Lung (tissue), 12 donors: ENCODE measurements around the gene MLN. TPM values are rescaled to one million over a fixed set of nuclear protein-coding genes. Genes with fewer than 3 reads are reported as not detected.

Source experiments
- ATAC-seq: fragments of 200-7000 bp; cut with Tn5 transposase; one replicate; pipeline ENCODE4 v1.9.1; 2020; ENCODE audit warnings: moderate number of reproducible peaks; ENCODE audit not compliant: insufficient read depth, low FRiP score
- DNase-seq, 3 donors: peaks; one replicate each; pipeline ENCODE4 v3.0.0-alpha.2; 2013 to 2017
- H3K27ac ChIP-seq, 2 donors: one replicate each; pipeline ENCODE4 v1.5.1; 2013; ENCODE audit warnings: mild to moderate bottlenecking in 2 of 2, moderate library complexity in 2 of 2, control low read depth in 1 of 2, inconsistent platforms in 1 of 2, low read depth in 1 of 2, low read length in 1 of 2
- H3K27me3 ChIP-seq, 3 donors: one replicate each; pipeline ENCODE4 v1.5.1; 2013; ENCODE audit warnings: low read length in 2 of 3; ENCODE audit not compliant: control insufficient read depth in 3 of 3, insufficient read depth in 3 of 3
- H3K36me3 ChIP-seq, 4 donors: one replicate each; pipeline ENCODE4 v1.5.1; 2013; ENCODE audit warnings: low read length in 4 of 4, mild to moderate bottlenecking in 1 of 4, moderate library complexity in 1 of 4; ENCODE audit not compliant: control insufficient read depth in 4 of 4, insufficient read depth in 4 of 4
- H3K4me1 ChIP-seq, 5 donors: one replicate each; pipeline ENCODE4 v1.5.1; 2013; ENCODE audit warnings: low read length in 5 of 5, mild to moderate bottlenecking in 2 of 5, moderate library complexity in 1 of 5; ENCODE audit not compliant: control insufficient read depth in 5 of 5, insufficient read depth in 5 of 5
- H3K4me3 ChIP-seq: one replicate; pipeline ENCODE4 v1.5.1; 2013; ENCODE audit warnings: mild to moderate bottlenecking, control low read depth, moderate library complexity
- H3K9ac ChIP-seq, 2 donors: one replicate each; pipeline ENCODE4 v1.5.1; 2013; ENCODE audit warnings: low read length in 2 of 2, control low read depth in 1 of 2; ENCODE audit not compliant: insufficient read depth in 1 of 2
- H3K9me3 ChIP-seq, 4 donors: one replicate each; pipeline ENCODE4 v1.5.1; 2013; ENCODE audit warnings: low read length in 3 of 4, mild to moderate bottlenecking in 1 of 4, moderate library complexity in 1 of 4; ENCODE audit not compliant: control insufficient read depth in 4 of 4, insufficient read depth in 3 of 4
- WGBS, 2 donors: extraction: QIAGEN DNeasy Blood & Tissue Kit; methylation state at CpG; one replicate each; pipeline ENCODE4 v1.1.7; 2013; 5-methylcytosine and 5-hydroxymethylcytosine counted together
- polyA plus RNA-seq, 2 donors: library from polyadenylated mRNA; stranded (reverse); fragments of 200-250 nt; gene quantifications; one replicate each; pipeline ENCODE4 v1.2.1, GENCODE V29; 2013
- total RNA-seq, 2 donors: library from RNA; depleted of rRNA in 1 of 2; stranded (reverse); fragments of >200 nt in 1 of 2; gene quantifications; one replicate each; pipeline ENCODE4 v1.2.1, GENCODE V29; 2014 to 2021
- TF ChIP-seq, protein P1 (sequence below): IDR thresholded peaks from 2 replicates; pipeline ENCODE4 v1.5.1; 2012; ENCODE audit warnings: mild to moderate bottlenecking; ENCODE audit errors: control extremely low read depth, extremely low read depth
- donor health status: control.
- donor health status: control.
- donor health status: Bipolar disorder and iron deficiency.
- donor health status: healthy.
- donor health status: DM: yes; HTN: yes; CAD: no.

MLN gene
- total and polyA plus RNA-seq, 4 donors, result not detected

DNA sequence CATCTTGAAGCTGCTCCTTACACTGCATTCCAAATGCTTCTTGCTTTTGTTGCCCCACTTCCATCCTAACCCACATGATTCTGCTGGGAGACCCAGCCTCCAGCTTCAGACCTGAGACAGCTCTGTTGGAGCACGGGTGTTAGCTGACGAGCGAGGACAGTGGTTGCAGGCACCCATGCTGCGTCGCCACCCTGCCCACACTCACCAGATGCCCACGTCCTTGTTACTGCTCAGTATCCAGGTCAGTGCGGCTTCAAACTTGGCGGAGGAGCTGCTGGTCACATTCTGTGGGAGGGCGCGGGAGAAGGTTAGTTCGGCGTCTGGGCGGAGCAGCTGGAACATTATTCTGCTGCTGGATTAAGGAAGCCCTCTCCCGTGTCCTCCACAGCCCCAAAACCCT is 23.9 kb downstream of the MLN start:
- DNase-seq, result no peak
- H3K36me3 ChIP-seq, result peaks cover 30 to 84% (median 74%) of the 10 kb centered on the region in 4 donors
- TF ChIP-seq, protein P1, sequence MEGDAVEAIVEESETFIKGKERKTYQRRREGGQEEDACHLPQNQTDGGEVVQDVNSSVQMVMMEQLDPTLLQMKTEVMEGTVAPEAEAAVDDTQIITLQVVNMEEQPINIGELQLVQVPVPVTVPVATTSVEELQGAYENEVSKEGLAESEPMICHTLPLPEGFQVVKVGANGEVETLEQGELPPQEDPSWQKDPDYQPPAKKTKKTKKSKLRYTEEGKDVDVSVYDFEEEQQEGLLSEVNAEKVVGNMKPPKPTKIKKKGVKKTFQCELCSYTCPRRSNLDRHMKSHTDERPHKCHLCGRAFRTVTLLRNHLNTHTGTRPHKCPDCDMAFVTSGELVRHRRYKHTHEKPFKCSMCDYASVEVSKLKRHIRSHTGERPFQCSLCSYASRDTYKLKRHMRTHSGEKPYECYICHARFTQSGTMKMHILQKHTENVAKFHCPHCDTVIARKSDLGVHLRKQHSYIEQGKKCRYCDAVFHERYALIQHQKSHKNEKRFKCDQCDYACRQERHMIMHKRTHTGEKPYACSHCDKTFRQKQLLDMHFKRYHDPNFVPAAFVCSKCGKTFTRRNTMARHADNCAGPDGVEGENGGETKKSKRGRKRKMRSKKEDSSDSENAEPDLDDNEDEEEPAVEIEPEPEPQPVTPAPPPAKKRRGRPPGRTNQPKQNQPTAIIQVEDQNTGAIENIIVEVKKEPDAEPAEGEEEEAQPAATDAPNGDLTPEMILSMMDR, result no peak
- no peak overlapping the region for H3K27ac ChIP-seq
- ATAC-seq, result no peak
- H3K4me3 ChIP-seq, result no peak overlapping the region
- no peaks in the 10 kb centered on the region for H3K9me3 ChIP-seq
- no peak overlapping the region for H3K9ac ChIP-seq
- WGBS, 2 donors, result 92 to 97% methylated on average over 14 of the region's 14 CpGs
- H3K4me1 ChIP-seq, result peaks cover 0 to 5% (median under 1%) of the 10 kb centered on the region in 5 donors
- no peaks in the 10 kb centered on the region for H3K27me3 ChIP-seq

DNA sequence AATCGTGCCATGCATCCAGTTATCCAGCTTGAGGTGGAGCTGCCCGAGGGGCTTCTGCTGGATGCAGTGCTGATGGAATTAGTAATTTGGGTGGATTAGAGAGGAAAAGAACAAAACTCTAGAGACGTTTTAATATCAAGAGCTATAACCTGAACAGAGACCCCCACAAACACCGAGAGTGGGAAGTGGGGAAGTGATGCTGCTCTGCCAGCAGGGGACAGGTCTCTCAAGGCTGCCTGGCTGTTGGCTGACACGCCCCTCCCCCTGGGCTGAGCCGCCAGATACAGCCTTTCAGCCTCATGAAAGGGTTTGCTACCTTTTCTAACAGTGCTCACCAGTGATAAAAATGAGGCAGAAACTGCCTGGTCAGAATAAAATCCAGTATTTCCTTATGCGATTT is 24.5 kb downstream of the MLN start:
- H3K27me3 ChIP-seq, result no peaks in the 10 kb centered on the region
- no peak overlapping the region for H3K4me3 ChIP-seq
- peaks cover 0 to 5% (median 0%) of the 10 kb centered on the region in 5 donors for H3K4me1 ChIP-seq
- H3K27ac ChIP-seq, result no peak overlapping the region
- 84 to 92% methylated on average over 7 of the region's 7 CpGs for WGBS, 2 donors
- TF ChIP-seq, protein P1, result no peak
- H3K9me3 ChIP-seq, result no peaks in the 10 kb centered on the region
- H3K36me3 ChIP-seq, result peaks cover 31 to 86% (median 74%) of the 10 kb centered on the region in 4 donors
- ATAC-seq, result no peak
- no peak for DNase-seq
- H3K9ac ChIP-seq, result no peak overlapping the region

DNA sequence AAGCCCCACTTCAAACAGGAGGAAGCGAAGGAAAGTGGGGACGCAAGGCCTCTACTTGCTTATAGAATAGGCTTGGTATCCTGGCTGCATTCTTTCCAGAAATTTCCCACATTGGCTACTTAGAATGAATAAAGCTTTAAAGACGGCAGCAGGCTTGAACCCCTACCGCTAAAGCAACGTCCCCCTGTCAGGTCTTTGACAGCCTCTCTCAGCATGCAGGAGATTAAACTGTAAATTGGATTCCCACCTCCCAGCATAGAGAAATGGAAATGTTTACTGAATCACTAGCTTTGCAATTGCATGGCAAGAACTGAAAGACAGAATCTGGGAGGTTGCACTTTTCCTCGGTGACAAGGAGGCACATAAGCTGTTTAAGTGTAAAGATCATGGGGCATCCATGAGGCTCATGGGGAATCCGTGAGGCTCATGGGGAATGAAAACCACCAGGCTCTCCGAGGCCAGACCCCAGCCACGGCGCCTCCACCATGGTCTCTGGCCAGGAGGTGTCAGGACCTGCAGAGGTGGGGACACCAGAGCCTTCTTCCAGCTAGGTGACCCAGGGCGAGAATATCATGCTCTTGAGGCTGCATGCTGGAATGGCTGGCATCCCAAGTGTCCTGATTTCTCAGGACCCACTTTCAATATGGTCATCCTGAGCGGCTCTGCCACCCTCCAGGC is 25.2 kb downstream of the MLN start:
- ATAC-seq (no peak), DNase-seq (no peak)
- TF ChIP-seq, protein P1, result no peak
- Histone ChIP-seq H3K27ac (no peak overlapping the region), H3K9me3 (no peaks in the 10 kb centered on the region), H3K4me1 (peaks cover 0 to 5% (median 0%) of the 10 kb centered on the region in 5 donors), H3K36me3 (peaks cover 30 to 84% (median 68%) of the 10 kb centered on the region in 4 donors), H3K9ac (no peak overlapping the region), H3K27me3 (no peaks in the 10 kb centered on the region), H3K4me3 (no peak overlapping the region)
- 92 to 93% methylated on average over 12 of the region's 12 CpGs for WGBS, 2 donors
